ENCODE results near the gene ENOX2. TPM values are rescaled to one million over a fixed set of nuclear protein-coding genes. Genes with fewer than 3 reads are reported as not detected.

The ENOX2 gene
- total RNA-seq, 2 donors from 2014 or later, result 16.6 to 19.8 TPM

Other genes starting within 250 kb of the ENOX2 start
- not detected for gene ARHGAP36, start 155.1 kb upstream of the ENOX2 start, total RNA-seq